HEK293 (cell line): ENCODE measurements around the gene DTNA.

Experiments
- CTCF ChIA-PET: fragments of 350-600 bp; formaldehyde crosslinking; extraction: SDS; loops from one replicate; lab custom pipeline; 2021; ENCODE audit warnings: antibody characterized with exemption; lab: Yijun Ruan, JAX
- POLR2A ChIA-PET: fragments of 300-600 bp; formaldehyde crosslinking; extraction: SDS; loops from one replicate; lab custom pipeline; 2020; ENCODE audit warnings: antibody characterized with exemption, inconsistent platforms; lab: Yijun Ruan, JAX
- H3K27ac ChIP-seq: fragments of 200-500 bp; sonication (Bioruptor generic); 2 replicates; pipeline ENCODE4 v1.5.1; 2014; ENCODE audit warnings: low read depth, low read length, control low read depth, inconsistent platforms; ENCODE audit errors: extremely low read depth
- H3K36me3 ChIP-seq, 2 experiments: fragments of 200-500 bp in 1 of 2; sonication (Bioruptor generic) in 1 of 2; 1 replicate in 1 of 2; 2 replicates in 1 of 2; pipeline ENCODE4 v1.5.1; 2014 to 2017; ENCODE audit warnings: inconsistent platforms in 2 of 2, low read length in 2 of 2; ENCODE audit not compliant: control insufficient read depth in 2 of 2, insufficient read depth in 1 of 2
- H3K4me1 ChIP-seq: fragments of 200-500 bp; sonication (Bioruptor generic); 2 replicates; pipeline ENCODE4 v1.5.1; 2014; ENCODE audit warnings: mild to moderate bottlenecking, low read length, inconsistent platforms; ENCODE audit not compliant: control insufficient read depth, insufficient read depth
- H3K4me3 ChIP-seq: 2 replicates; pipeline ENCODE4 v1.5.1; 2011; ENCODE audit warnings: low read depth, mild to moderate bottlenecking, control low read depth, low read length, moderate library complexity
- H3K9me3 ChIP-seq: fragments of 200-500 bp; sonication (Bioruptor generic); 2 replicates; pipeline ENCODE4 v1.5.1; 2014; ENCODE audit warnings: low read depth, low read length, inconsistent platforms; ENCODE audit not compliant: control insufficient read depth, insufficient read depth
- BCL11A ChIP-seq: fragments of 450-650 bp; formaldehyde crosslinking; IDR thresholded peaks from 2 replicates; pipeline ENCODE4 v1.5.1; 2016; ENCODE audit warnings: low read depth, missing biosample characterization, missing genetic modification characterization
- FEZF1 ChIP-seq: fragments of 450-650 bp; formaldehyde crosslinking; IDR thresholded peaks from 2 replicates; pipeline ENCODE4 v1.5.1; 2016; ENCODE audit warnings: missing biosample characterization, missing genetic modification characterization
- GLIS1 ChIP-seq: fragments of 450-650 bp; formaldehyde crosslinking; IDR thresholded peaks from 2 replicates; pipeline ENCODE4 v1.5.1; 2016; ENCODE audit warnings: missing biosample characterization, missing genetic modification characterization
- MZF1 ChIP-seq: fragments of 450-650 bp; formaldehyde crosslinking; IDR thresholded peaks from 2 replicates; pipeline ENCODE4 v1.5.1; 2017; ENCODE audit warnings: missing biosample characterization, missing genetic modification characterization, borderline replicate concordance
- PRDM10 ChIP-seq: fragments of 450-650 bp; formaldehyde crosslinking; IDR thresholded peaks from 2 replicates; pipeline ENCODE4 v1.5.1; 2016; ENCODE audit warnings: missing biosample characterization, missing genetic modification characterization
- PRDM2 ChIP-seq: fragments of 450-650 bp; formaldehyde crosslinking; IDR thresholded peaks from 2 replicates; pipeline ENCODE4 v1.5.1; 2016; ENCODE audit warnings: missing biosample characterization, missing genetic modification characterization, borderline replicate concordance
- ZFHX2 ChIP-seq: fragments of 450-650 bp; formaldehyde crosslinking; conservative IDR thresholded peaks from 2 replicates; pipeline ENCODE4 v1.5.1; 2016; ENCODE audit warnings: missing biosample characterization, missing genetic modification characterization
- ZNF133 ChIP-seq: fragments of 450-650 bp; formaldehyde crosslinking; IDR thresholded peaks from 2 replicates; pipeline ENCODE4 v1.5.1; 2016; ENCODE audit warnings: missing biosample characterization, missing genetic modification characterization
- ZNF169 ChIP-seq: fragments of 450-650 bp; formaldehyde crosslinking; IDR thresholded peaks from 2 replicates; pipeline ENCODE4 v1.5.1; 2016; ENCODE audit warnings: missing biosample characterization, missing genetic modification characterization
- ZNF202 ChIP-seq: fragments of 450-650 bp; formaldehyde crosslinking; IDR thresholded peaks from 2 replicates; pipeline ENCODE4 v1.5.1; 2016; ENCODE audit warnings: missing biosample characterization, missing genetic modification characterization, borderline replicate concordance
- ZNF404 ChIP-seq: fragments of 450-650 bp; formaldehyde crosslinking; IDR thresholded peaks from 2 replicates; pipeline ENCODE4 v1.5.1; 2017; ENCODE audit warnings: missing biosample characterization, missing genetic modification characterization
- ZNF449 ChIP-seq: fragments of 450-650 bp; formaldehyde crosslinking; IDR thresholded peaks from 2 replicates; pipeline ENCODE4 v1.5.1; 2017; ENCODE audit warnings: missing biosample characterization, mild to moderate bottlenecking, missing genetic modification characterization, moderate library complexity
- ZNF501 ChIP-seq: fragments of 450-650 bp; formaldehyde crosslinking; IDR thresholded peaks from 2 replicates; pipeline ENCODE4 v1.5.1; 2016; ENCODE audit warnings: missing biosample characterization, missing genetic modification characterization
- ZNF621 ChIP-seq: fragments of 450-650 bp; formaldehyde crosslinking; IDR thresholded peaks from 2 replicates; pipeline ENCODE4 v1.5.1; 2017; ENCODE audit warnings: missing biosample characterization, missing genetic modification characterization
- ZNF645 ChIP-seq: fragments of 450-650 bp; formaldehyde crosslinking; IDR thresholded peaks from 2 replicates; pipeline ENCODE4; 2016; ENCODE audit warnings: missing biosample characterization, missing genetic modification characterization
- ZNF664 ChIP-seq: fragments of 450-650 bp; formaldehyde crosslinking; IDR thresholded peaks from 2 replicates; pipeline ENCODE4 v1.5.1; 2016; ENCODE audit warnings: missing biosample characterization, missing genetic modification characterization
- ZNF670 ChIP-seq: fragments of 450-650 bp; formaldehyde crosslinking; IDR thresholded peaks from 2 replicates; pipeline ENCODE4 v1.5.1; 2016; ENCODE audit warnings: missing biosample characterization, missing genetic modification characterization, low read depth
- ZNF704 ChIP-seq: fragments of 450-650 bp; formaldehyde crosslinking; IDR thresholded peaks from 2 replicates; pipeline ENCODE4 v1.5.1; 2016; ENCODE audit warnings: missing biosample characterization, missing genetic modification characterization
- ZNF843 ChIP-seq: fragments of 450-650 bp; formaldehyde crosslinking; IDR thresholded peaks from 2 replicates; pipeline ENCODE4 v1.5.1; 2016; ENCODE audit warnings: missing biosample characterization, missing genetic modification characterization

Gene DTNA

GRCh38 chr18:34873986-34874580 is 164.0 kb downstream of the DTNA start:
- CTCF ChIA-PET: interaction anchor here (0.6 to 0.7 kb wide), 2 partner anchors 56 to 64 kb away, joined by 3 read pairs; no protein-coding TSS in a partner anchor
- Histone ChIP-seq H3K4me3 (no peak overlapping the region), H3K27ac (no peak overlapping the region), H3K9me3 (no peaks in the 10 kb centered on the region), H3K4me1 (no peaks in the 10 kb centered on the region), H3K36me3 (no peaks in the 10 kb centered on the region; a peak in 1 of 3 replicates)
- no peak for TF ChIP-seq MZF1 (tag by site-specific recombination)
- no peak for TF ChIP-seq ZNF133 (tag by site-specific recombination)
- TF ChIP-seq ZNF169 (tag by site-specific recombination): no peak
- no peak for TF ChIP-seq PRDM2 (tag by site-specific recombination)
- TF ChIP-seq ZNF704 (tag by site-specific recombination): no peak
- no peak for TF ChIP-seq ZNF645 (tag by site-specific recombination)
- no peak for TF ChIP-seq ZNF843 (tag by site-specific recombination)
- TF ChIP-seq ZNF664: no peak
- no peak for TF ChIP-seq ZNF449 (tag by site-specific recombination)
- TF ChIP-seq ZNF621 (tag by site-specific recombination): no peak
- TF ChIP-seq ZNF404 (tag by site-specific recombination): no peak
- TF ChIP-seq FEZF1 (tag by site-specific recombination): no peak
- no peak for TF ChIP-seq ZNF202 (tag by site-specific recombination)
- TF ChIP-seq ZFHX2 (tag by site-specific recombination): no peak
- POLR2A ChIA-PET: interaction anchor here (0.6 kb wide), 1 partner anchor 553 kb away, joined by 3 read pairs; no protein-coding TSS in a partner anchor

- CTCF ChIA-PET: interaction anchor here (0.7 kb wide), 1 partner anchor 65 kb away, joined by 3 read pairs; no protein-coding TSS in a partner anchor
- Histone ChIP-seq H3K4me3 (no peak overlapping the region), H3K27ac (no peak overlapping the region), H3K36me3 (no peaks in the 10 kb centered on the region; a peak in 1 of 3 replicates), H3K4me1 (no peaks in the 10 kb centered on the region), H3K9me3 (no peaks in the 10 kb centered on the region)
- POLR2A ChIA-PET: no interaction called here
- TF ChIP-seq ZNF202 (tag by site-specific recombination) (no peak), BCL11A (tag by site-specific recombination) (no peak), GLIS1 (tag by site-specific recombination) (no peak), ZNF501 (tag by site-specific recombination) (no peak), PRDM10 (no peak), ZNF670 (tag by site-specific recombination) (no peak)
Observed at GRCh38 chr18:34875150-34875549, 165.1 kb downstream of the DTNA start.
